ENCODE results near the gene NLGN4X.

DNA sequence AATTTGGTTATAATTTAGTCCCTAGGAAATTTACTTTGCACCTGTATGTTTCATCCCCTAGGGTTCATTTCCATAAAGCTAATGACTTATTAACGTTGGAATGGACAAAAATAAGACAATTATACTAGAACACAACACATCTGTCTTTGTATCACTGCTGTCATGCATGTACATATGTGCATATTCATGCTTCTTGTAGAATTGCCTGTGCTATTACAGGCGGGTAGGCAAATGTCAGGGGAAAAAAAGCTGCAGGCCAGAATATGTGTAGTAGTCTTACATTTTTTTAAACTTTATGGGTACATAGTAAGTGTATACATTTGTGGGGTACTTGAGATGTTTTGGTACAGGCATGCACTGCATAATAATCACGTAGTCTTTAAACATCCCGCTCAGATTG is 209.6 kb downstream of the NLGN4X start:
- TF ChIP-seq CTCF (IDR thresholded peaks at IDR 0.05; ENCODE audit: low read length), result no peak
- TF ChIP-seq EZH2 (IDR thresholded peaks at IDR 0.05; ENCODE audit: borderline replicate concordance, low read length), result no peak

Measured in OCI-LY1 (cell line).